Esophagus muscularis mucosa (tissue), 4 donors: ENCODE data around the gene KMO.

Experiments used
- EP300 ChIP-seq: sonication (generic); formaldehyde crosslinking; IDR thresholded peaks from one replicate; pipeline ENCODE4 v1.6.1; 2017; ENCODE audit warnings: antibody characterized with exemption
- POLR2AphosphoS5 ChIP-seq, 2 donors: sonication (generic); formaldehyde crosslinking; IDR thresholded peaks; one replicate each; pipeline ENCODE4 v1.6.1; 2017; ENCODE audit warnings: antibody characterized with exemption in 2 of 2
- TF ChIP-seq, protein P1 (sequence below), 3 experiments: fragments of 200-600 bp in 2 of 3; fragments of 450-650 bp in 1 of 3; sonication (generic) in 2 of 3; IDR thresholded peaks; one replicate each; pipeline ENCODE4 v1.5.1; 2017 to 2019; ENCODE audit warnings: antibody characterized with exemption in 3 of 3, mild to moderate bottlenecking in 2 of 3, moderate library complexity in 1 of 3

DNA sequence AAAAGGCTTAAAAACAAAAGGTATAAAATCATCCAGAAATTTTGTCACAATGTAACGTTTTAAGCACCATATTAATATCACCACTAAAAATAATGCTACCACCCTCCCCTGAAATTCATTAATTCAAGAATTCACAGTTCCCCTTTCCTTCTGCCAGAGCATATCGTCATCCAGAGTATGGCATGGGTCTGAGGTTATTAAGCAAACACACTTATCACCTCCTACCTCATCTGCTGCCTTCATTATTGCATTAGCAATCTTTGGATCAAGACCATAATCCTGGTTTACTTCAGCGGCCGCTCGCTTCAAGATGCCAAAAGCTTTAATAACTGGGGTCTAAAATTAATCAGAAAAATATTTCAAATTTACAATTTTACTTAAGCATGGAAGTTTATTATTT lies 18.8 kb upstream of the KMO start:
- TF ChIP-seq EP300 (no peak), POLR2AphosphoS5 (IDR thresholded peaks at IDR 0.05) (no peak)
- TF ChIP-seq, protein P1, sequence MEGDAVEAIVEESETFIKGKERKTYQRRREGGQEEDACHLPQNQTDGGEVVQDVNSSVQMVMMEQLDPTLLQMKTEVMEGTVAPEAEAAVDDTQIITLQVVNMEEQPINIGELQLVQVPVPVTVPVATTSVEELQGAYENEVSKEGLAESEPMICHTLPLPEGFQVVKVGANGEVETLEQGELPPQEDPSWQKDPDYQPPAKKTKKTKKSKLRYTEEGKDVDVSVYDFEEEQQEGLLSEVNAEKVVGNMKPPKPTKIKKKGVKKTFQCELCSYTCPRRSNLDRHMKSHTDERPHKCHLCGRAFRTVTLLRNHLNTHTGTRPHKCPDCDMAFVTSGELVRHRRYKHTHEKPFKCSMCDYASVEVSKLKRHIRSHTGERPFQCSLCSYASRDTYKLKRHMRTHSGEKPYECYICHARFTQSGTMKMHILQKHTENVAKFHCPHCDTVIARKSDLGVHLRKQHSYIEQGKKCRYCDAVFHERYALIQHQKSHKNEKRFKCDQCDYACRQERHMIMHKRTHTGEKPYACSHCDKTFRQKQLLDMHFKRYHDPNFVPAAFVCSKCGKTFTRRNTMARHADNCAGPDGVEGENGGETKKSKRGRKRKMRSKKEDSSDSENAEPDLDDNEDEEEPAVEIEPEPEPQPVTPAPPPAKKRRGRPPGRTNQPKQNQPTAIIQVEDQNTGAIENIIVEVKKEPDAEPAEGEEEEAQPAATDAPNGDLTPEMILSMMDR (IDR thresholded peaks at IDR 0.05), result no peak
